HepG2 (cell line): ENCODE data around the gene FRMD8. TPM values are rescaled to one million over a fixed set of nuclear protein-coding genes. Genes with fewer than 3 reads are reported as not detected.

Experiments used
- ATF7 ChIP-seq, 2 experiments: fragments of 450-650 bp in 1 of 2; sonication (generic) in 1 of 2; formaldehyde crosslinking in 1 of 2; IDR thresholded peaks; 2 replicates each; pipeline versions ENCODE4 v1.4.0 to v1.6.1; 2016 to 2020; ENCODE audit warnings: antibody characterized with exemption in 1 of 2, mild to moderate bottlenecking in 1 of 2, missing genetic modification reagents in 1 of 2
- GFI1 ChIP-seq: sonication (generic); formaldehyde crosslinking; IDR thresholded peaks from 2 replicates; pipeline ENCODE4 v1.5.0; 2020; ENCODE audit warnings: missing genetic modification reagents, mild to moderate bottlenecking, borderline replicate concordance
- GTF3A ChIP-seq: sonication (generic); formaldehyde crosslinking; conservative IDR thresholded peaks from 2 replicates; pipeline ENCODE4 v1.4.0; 2020; ENCODE audit warnings: mild to moderate bottlenecking, missing genetic modification reagents
- IKZF1 ChIP-seq: fragments of 450-650 bp; IDR thresholded peaks from 2 replicates; pipeline ENCODE4 v1.7.1; 2016
- PRPF4 ChIP-seq: fragments of 200-400 bp; formaldehyde crosslinking; IDR thresholded peaks from 2 replicates; pipeline ENCODE4 v1.6.1; 2016; ENCODE audit warnings: low read length, low read depth; ENCODE audit not compliant: poor library complexity, severe bottlenecking
- SAP130 ChIP-seq: IDR thresholded peaks from 2 replicates; pipeline ENCODE4 v1.6.1; 2016; ENCODE audit warnings: low read depth
- ZNF441 ChIP-seq: sonication (generic); formaldehyde crosslinking; IDR thresholded peaks from 2 replicates; pipeline ENCODE4 v1.7.0; 2021; ENCODE audit warnings: missing genetic modification reagents, borderline replicate concordance
- ZNF619 ChIP-seq: sonication (generic); formaldehyde crosslinking; IDR thresholded peaks from 2 replicates; pipeline ENCODE4 v1.4.0; 2020; ENCODE audit warnings: mild to moderate bottlenecking, missing genetic modification reagents
- ZSCAN12 ChIP-seq: sonication (generic); formaldehyde crosslinking; IDR thresholded peaks from 2 replicates; pipeline ENCODE4 v1.9.0; 2021; ENCODE audit warnings: mild to moderate bottlenecking, missing genetic modification reagents
- polyA plus RNA-seq, 8 experiments: library from polyadenylated mRNA; depleted of rRNA in 3 of 8; stranded (reverse) in 7 of 8; unstranded in 1 of 8; fragments of >200 nt; fragmentation: Illumina TruSeq in 4 of 8; extraction: Trizol in 4 of 8; gene quantifications; 2 replicates each; pipeline versions ENCODE4 v1.2.1 to v1.2.3, GENCODE V29; 2011 to 2016; ENCODE audit warnings: low read depth in 4 of 8, missing spikeins in 1 of 8, mixed read lengths in 1 of 8; ENCODE audit not compliant: insufficient read depth in 1 of 8
- total RNA-seq, 5 experiments: library from RNA; depleted of rRNA; stranded (reverse); fragments of >200 nt; fragmentation: Illumina TruSeq; extraction: Trizol; gene quantifications; 2 replicates each; pipeline ENCODE4 v1.2.3, GENCODE V29; 2016; ENCODE audit warnings: low read depth in 1 of 5
- TF ChIP-seq, protein P1 (sequence below): sonication (generic); formaldehyde crosslinking; IDR thresholded peaks from 2 replicates; pipeline ENCODE4 v1.5.0; 2020; ENCODE audit warnings: mild to moderate bottlenecking, missing genetic modification reagents, borderline replicate concordance
- TF ChIP-seq, protein P2 (sequence below): sonication (generic); formaldehyde crosslinking; IDR thresholded peaks from 2 replicates; pipeline ENCODE4 v1.5.0; 2020; ENCODE audit warnings: mild to moderate bottlenecking, missing genetic modification reagents, borderline replicate concordance
- TF ChIP-seq, protein P3 (sequence below): IDR thresholded peaks from 2 replicates; pipeline ENCODE4 v1.6.1; 2016; ENCODE audit warnings: mild to moderate bottlenecking
- TF ChIP-seq, protein P4 (sequence below): sonication (generic); formaldehyde crosslinking; IDR thresholded peaks from 2 replicates; pipeline ENCODE4 v1.5.1; 2020; ENCODE audit warnings: missing genetic modification reagents, mild to moderate bottlenecking, borderline replicate concordance
- TF ChIP-seq, protein P5 (sequence below): IDR thresholded peaks from 2 replicates; pipeline ENCODE4 v1.6.1; 2016; ENCODE audit warnings: low read depth, control low read depth

FRMD8 gene
- total and polyA plus RNA-seq, 2 of the 13 experiments (the other 11 are each of a cell fraction or from before 2014, with no cell fraction given) = 5.8 to 20.6 TPM

DNA sequence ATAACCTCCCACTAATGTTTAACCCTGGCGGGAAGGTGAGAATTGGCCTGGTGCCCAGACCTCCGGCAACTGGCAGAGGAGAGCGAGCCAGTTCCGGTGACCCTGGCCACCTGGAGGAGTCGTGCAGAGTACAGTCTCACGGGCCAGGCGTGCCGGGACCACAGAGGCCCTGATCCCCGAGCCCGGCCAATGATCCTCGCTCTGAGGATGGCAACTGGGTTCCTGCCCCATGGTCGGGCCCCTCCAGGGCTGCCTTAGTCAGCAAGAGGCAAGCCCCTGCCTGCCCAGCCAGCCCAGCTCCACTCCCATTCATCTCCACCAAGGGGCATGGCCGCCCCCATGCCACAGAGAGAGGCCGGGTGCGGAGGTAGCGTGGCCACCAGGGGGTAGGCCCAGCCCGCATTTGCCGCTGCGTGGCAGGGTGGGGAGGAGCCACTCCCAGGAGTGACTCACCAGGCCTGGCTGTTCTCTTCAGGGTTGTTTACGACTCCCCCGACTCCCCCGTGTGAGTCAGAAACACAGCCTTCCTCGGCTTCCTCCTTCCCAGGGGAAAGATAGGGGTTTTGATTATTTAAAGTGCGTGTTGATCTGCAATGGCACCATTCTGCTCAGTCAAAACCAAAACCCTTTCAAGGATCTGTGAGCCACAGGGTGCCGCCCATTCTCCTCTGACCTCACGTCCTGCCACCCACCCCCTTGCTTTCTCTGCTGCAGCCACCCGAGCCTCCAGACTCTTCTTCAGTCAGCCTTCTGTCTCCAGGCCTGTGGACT, 4.2 kb upstream of the FRMD8 start, which contains the start of gene SLC25A45 (continued):
- TF ChIP-seq, protein P1, sequence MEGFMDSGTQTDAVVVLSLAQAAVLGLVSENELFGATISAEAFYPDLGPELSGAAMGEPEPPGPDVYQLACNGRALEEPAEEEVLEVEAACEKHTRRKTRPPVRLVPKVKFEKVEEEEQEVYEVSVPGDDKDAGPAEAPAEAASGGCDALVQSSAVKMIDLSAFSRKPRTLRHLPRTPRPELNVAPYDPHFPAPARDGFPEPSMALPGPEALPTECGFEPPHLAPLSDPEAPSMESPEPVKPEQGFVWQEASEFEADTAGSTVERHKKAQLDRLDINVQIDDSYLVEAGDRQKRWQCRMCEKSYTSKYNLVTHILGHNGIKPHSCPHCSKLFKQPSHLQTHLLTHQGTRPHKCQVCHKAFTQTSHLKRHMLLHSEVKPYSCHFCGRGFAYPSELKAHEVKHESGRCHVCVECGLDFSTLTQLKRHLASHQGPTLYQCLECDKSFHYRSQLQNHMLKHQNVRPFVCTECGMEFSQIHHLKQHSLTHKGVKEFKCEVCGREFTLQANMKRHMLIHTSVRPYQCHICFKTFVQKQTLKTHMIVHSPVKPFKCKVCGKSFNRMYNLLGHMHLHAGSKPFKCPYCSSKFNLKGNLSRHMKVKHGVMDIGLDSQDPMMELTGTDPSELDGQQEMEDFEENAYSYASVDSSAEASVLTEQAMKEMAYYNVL (CRISPR knock-in tag) = peak; percentile 31; the same call in 1 of the 2 replicates
- TF ChIP-seq, protein P2, sequence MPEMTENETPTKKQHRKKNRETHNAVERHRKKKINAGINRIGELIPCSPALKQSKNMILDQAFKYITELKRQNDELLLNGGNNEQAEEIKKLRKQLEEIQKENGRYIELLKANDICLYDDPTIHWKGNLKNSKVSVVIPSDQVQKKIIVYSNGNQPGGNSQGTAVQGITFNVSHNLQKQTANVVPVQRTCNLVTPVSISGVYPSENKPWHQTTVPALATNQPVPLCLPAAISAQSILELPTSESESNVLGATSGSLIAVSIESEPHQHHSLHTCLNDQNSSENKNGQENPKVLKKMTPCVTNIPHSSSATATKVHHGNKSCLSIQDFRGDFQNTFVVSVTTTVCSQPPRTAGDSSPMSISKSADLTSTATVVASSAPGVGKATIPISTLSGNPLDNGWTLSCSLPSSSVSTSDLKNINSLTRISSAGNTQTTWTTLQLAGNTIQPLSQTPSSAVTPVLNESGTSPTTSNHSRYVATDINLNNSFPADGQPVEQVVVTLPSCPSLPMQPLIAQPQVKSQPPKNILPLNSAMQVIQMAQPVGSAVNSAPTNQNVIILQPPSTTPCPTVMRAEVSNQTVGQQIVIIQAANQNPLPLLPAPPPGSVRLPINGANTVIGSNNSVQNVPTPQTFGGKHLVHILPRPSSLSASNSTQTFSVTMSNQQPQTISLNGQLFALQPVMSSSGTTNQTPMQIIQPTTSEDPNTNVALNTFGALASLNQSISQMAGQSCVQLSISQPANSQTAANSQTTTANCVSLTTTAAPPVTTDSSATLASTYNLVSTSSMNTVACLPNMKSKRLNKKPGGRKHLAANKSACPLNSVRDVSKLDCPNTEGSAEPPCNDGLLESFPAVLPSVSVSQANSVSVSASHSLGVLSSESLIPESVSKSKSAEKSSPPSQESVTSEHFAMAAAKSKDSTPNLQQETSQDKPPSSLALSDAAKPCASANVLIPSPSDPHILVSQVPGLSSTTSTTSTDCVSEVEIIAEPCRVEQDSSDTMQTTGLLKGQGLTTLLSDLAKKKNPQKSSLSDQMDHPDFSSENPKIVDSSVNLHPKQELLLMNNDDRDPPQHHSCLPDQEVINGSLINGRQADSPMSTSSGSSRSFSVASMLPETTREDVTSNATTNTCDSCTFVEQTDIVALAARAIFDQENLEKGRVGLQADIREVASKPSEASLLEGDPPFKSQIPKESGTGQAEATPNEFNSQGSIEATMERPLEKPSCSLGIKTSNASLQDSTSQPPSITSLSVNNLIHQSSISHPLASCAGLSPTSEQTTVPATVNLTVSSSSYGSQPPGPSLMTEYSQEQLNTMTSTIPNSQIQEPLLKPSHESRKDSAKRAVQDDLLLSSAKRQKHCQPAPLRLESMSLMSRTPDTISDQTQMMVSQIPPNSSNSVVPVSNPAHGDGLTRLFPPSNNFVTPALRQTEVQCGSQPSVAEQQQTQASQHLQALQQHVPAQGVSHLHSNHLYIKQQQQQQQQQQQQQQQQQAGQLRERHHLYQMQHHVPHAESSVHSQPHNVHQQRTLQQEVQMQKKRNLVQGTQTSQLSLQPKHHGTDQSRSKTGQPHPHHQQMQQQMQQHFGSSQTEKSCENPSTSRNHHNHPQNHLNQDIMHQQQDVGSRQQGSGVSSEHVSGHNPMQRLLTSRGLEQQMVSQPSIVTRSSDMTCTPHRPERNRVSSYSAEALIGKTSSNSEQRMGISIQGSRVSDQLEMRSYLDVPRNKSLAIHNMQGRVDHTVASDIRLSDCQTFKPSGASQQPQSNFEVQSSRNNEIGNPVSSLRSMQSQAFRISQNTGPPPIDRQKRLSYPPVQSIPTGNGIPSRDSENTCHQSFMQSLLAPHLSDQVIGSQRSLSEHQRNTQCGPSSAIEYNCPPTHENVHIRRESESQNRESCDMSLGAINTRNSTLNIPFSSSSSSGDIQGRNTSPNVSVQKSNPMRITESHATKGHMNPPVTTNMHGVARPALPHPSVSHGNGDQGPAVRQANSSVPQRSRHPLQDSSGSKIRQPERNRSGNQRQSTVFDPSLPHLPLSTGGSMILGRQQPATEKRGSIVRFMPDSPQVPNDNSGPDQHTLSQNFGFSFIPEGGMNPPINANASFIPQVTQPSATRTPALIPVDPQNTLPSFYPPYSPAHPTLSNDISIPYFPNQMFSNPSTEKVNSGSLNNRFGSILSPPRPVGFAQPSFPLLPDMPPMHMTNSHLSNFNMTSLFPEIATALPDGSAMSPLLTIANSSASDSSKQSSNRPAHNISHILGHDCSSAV (CRISPR knock-in tag) = no peak
- TF ChIP-seq ATF7 (IDR thresholded peaks at IDR 0.05) (no peak), ATF7 (CRISPR knock-in tag; IDR thresholded peaks at IDR 0.05) (peak; percentile 82), PRPF4 (no peak), SAP130 (CRISPR knock-in tag) (peak; percentile 92), IKZF1 (no peak), ZNF619 (CRISPR knock-in tag) (peak; percentile 95), ZNF441 (CRISPR knock-in tag) (no peak), GFI1 (CRISPR knock-in tag) (peak; percentile 87), ZSCAN12 (CRISPR knock-in tag) (no peak), GTF3A (CRISPR knock-in tag) (no peak; the same call in 1 of the 2 replicates)
- TF ChIP-seq, protein P3, sequence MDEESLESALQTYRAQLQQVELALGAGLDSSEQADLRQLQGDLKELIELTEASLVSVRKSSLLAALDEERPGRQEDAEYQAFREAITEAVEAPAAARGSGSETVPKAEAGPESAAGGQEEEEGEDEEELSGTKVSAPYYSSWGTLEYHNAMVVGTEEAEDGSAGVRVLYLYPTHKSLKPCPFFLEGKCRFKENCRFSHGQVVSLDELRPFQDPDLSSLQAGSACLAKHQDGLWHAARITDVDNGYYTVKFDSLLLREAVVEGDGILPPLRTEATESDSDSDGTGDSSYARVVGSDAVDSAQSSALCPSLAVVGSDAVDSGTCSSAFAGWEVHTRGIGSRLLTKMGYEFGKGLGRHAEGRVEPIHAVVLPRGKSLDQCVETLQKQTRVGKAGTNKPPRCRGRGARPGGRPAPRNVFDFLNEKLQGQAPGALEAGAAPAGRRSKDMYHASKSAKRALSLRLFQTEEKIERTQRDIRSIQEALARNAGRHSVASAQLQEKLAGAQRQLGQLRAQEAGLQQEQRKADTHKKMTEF (CRISPR knock-in tag) = peak; percentile 97
- TF ChIP-seq, protein P4, sequence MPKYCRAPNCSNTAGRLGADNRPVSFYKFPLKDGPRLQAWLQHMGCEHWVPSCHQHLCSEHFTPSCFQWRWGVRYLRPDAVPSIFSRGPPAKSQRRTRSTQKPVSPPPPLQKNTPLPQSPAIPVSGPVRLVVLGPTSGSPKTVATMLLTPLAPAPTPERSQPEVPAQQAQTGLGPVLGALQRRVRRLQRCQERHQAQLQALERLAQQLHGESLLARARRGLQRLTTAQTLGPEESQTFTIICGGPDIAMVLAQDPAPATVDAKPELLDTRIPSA (CRISPR knock-in tag) = no peak; the same call in 1 of the 2 replicates
- TF ChIP-seq, protein P5, sequence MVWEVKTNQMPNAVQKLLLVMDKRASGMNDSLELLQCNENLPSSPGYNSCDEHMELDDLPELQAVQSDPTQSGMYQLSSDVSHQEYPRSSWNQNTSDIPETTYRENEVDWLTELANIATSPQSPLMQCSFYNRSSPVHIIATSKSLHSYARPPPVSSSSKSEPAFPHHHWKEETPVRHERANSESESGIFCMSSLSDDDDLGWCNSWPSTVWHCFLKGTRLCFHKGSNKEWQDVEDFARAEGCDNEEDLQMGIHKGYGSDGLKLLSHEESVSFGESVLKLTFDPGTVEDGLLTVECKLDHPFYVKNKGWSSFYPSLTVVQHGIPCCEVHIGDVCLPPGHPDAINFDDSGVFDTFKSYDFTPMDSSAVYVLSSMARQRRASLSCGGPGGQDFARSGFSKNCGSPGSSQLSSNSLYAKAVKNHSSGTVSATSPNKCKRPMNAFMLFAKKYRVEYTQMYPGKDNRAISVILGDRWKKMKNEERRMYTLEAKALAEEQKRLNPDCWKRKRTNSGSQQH = peak; percentile 87
